Mucosa of descending colon (tissue), 3 donors: ENCODE measurements around the gene RRM2. TPM values are rescaled to one million over a fixed set of nuclear protein-coding genes. Genes with fewer than 3 reads are reported as not detected.
A peak's percentile ranks its signal among the peaks of the same experiment; 100 is the strongest.

Experiments used
- ATAC-seq: fragments of 200-7000 bp; cut with Tn5 transposase; one replicate; pipeline ENCODE4 v1.9.1; 2020; ENCODE audit warnings: mild to moderate bottlenecking, moderate library complexity
- DNase-seq, 3 donors: peaks; one replicate each; pipeline ENCODE4 v3.0.0-alpha.2; 2020
- H3K36me3 ChIP-seq: fragments of 200-600 bp; one replicate; pipeline ENCODE4 v1.8.0; 2021; ENCODE audit warnings: low read depth, mild to moderate bottlenecking
- H3K4me1 ChIP-seq: fragments of 200-600 bp; one replicate; pipeline ENCODE4 v1.8.0; 2021; ENCODE audit warnings: low read depth, mild to moderate bottlenecking
- H3K4me3 ChIP-seq: fragments of 200-600 bp; one replicate; pipeline ENCODE4 v1.8.0; 2021; ENCODE audit warnings: mild to moderate bottlenecking
- H3K9me3 ChIP-seq: fragments of 200-600 bp; one replicate; pipeline ENCODE4 v1.8.0; 2021; ENCODE audit warnings: mild to moderate bottlenecking
- intact Hi-C, 2 donors: fragments of 100-400 bp; cut with DNase I in 1 of 2; cut with micrococcal nuclease in 1 of 2; formaldehyde crosslinking; loops; one replicate each; pipeline versions ENCODE4 v1.11.0 to v1.11.1; 2022; cut with DNase I, micrococcal nuclease
- total RNA-seq, 3 donors: library from RNA; stranded (reverse); fragmentation: NEBNext Ultra II Directional in 2 of 3; extraction: Animal tissue kit (Norgen Biotek cat#: 25700) in 2 of 3; gene quantifications; one replicate each; pipeline versions ENCODE4 v1.2.1 to v1.2.4, GENCODE V29; 2021 to 2023
- TF ChIP-seq, protein P1 (sequence below): fragments of 200-600 bp; IDR thresholded peaks from one replicate; pipeline ENCODE4 v1.8.0; 2022; ENCODE audit warnings: antibody characterized with exemption, mild to moderate bottlenecking
- donor health status: DM: no; HTN: no; CAD: no; lungs with moderate emphysema.
- donor health status: DM: no; HTN: no; CAD: no.
- donor health status: DM: no; HTN: yes; CAD: no.

The RRM2 gene
- total RNA-seq, 3 donors from 2014 or later, result 8.5 to 65.3 (median 12.5) TPM

DNA sequence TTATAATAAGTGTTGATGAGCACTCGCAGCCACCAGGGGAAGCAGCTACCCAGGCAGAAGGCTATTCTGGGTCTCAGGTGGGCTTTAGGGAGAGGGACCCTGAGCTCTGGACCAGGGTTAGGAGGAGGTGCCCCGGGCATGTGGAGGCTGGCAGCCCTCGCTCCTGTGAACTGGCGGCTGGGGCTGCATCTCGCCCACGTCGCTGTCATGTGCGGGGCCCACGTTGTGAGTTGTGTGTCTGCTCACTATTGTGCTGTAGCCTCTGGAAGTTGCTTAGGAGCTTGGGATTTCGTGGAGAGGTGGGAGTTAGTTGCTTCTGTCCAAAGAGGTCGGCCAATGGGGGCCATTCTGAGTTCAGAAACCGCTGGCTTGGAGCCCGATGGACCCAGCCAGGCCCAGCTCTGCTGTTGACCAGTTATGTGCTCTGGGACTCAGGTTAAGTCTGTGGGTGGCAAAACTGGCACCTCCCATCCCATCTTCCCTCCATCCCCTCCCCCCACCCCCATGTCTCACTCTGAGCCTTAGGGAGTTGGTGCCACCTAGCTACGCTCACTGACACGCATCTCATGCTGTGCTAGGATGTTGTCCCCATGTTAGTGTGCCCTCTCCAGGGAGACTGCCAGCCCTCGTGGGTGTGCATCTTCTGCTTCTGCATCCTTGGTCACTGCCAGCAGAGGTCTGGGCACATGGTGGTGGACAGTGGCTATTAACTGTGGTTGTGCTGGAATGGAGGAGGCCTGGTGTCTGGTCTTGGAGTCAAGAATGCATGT lies 18.5 kb downstream of the RRM2 start:
- Histone ChIP-seq H3K4me1 (peaks cover 3% of the 10 kb centered on the region), H3K9me3 (no peaks in the 10 kb centered on the region), H3K36me3 (no peaks in the 10 kb centered on the region), H3K4me3 (no peak overlapping the region)
- DNase-seq, result peak in 1 of 3 donors; percentile 23
- no peak for ATAC-seq
- TF ChIP-seq, protein P1, sequence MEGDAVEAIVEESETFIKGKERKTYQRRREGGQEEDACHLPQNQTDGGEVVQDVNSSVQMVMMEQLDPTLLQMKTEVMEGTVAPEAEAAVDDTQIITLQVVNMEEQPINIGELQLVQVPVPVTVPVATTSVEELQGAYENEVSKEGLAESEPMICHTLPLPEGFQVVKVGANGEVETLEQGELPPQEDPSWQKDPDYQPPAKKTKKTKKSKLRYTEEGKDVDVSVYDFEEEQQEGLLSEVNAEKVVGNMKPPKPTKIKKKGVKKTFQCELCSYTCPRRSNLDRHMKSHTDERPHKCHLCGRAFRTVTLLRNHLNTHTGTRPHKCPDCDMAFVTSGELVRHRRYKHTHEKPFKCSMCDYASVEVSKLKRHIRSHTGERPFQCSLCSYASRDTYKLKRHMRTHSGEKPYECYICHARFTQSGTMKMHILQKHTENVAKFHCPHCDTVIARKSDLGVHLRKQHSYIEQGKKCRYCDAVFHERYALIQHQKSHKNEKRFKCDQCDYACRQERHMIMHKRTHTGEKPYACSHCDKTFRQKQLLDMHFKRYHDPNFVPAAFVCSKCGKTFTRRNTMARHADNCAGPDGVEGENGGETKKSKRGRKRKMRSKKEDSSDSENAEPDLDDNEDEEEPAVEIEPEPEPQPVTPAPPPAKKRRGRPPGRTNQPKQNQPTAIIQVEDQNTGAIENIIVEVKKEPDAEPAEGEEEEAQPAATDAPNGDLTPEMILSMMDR, result no peak
- intact Hi-C loops, result no loop called here

GRCh38 chr2:10141736-10142639 lies 19.4 kb downstream of the RRM2 start:
- TF ChIP-seq, protein P1, result no peak
- Histone ChIP-seq H3K36me3 (no peaks in the 10 kb centered on the region), H3K4me3 (no peak overlapping the region), H3K9me3 (no peaks in the 10 kb centered on the region), H3K4me1 (peaks cover 3% of the 10 kb centered on the region)
- intact Hi-C loops, result no loop called here
- DNase-seq (peak in 2 of 3 donors; percentile 53 to 60), ATAC-seq (peak; percentile 81)

- H3K4me1 ChIP-seq, result peaks cover 3% of the 10 kb centered on the region
- H3K4me3 ChIP-seq, result no peak overlapping the region
- no peaks in the 10 kb centered on the region for H3K9me3 ChIP-seq
- TF ChIP-seq, protein P1, result no peak
- DNase-seq (no peak), ATAC-seq (no peak)
- intact Hi-C loops, result no loop called here
- no peaks in the 10 kb centered on the region for H3K36me3 ChIP-seq
These were observed 20.1 kb downstream of the RRM2 start for GRCh38 chr2:10142640-10142965.

DNA sequence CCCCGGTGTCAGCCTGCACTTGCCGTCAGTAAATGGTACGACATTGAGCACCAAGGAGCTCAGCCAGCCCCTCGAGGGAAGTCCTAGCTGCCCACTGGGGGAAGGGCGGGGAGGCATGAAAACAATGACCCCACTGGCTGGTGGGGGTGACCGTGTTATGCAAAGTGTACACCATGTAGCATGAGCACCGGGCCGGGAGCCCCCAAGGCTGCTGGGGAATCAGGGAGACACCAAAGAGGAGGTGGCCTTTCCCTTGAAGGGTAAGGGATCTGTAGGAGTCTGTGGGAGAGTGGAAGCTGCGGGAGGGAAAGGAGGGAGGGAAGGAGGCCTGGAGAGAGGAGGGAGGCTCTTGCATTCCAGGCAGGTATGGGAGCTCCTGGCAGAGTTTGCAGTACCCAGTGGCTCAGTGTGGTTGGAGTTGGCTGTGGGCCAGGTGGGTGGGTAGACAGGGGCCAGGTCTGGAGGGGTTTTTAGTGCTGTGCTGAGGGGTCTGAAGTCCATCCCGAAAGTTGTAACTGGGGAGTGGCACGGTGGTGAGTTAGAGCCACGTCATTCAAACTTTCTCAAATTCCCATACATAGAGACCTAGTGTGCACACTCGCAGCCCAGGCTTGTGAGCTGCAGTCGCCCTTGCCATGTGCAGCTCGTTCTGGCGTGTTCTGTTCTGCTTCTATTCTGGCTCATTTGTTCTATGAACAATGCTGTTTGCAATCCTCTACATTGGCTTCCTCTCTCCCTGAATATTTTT lies 22.4 kb downstream of the RRM2 start:
- peak in 1 of 3 donors; percentile 20 for DNase-seq
- no peaks in the 10 kb centered on the region for H3K9me3 ChIP-seq
- no peak overlapping the region for H3K4me3 ChIP-seq
- no peak for ATAC-seq
- peaks cover 3% of the 10 kb centered on the region for H3K4me1 ChIP-seq
- no peaks in the 10 kb centered on the region for H3K36me3 ChIP-seq
- intact Hi-C loops, result no loop called here
- TF ChIP-seq, protein P1, result no peak

GRCh38 chr2:10145519-10146357 lies 23.2 kb downstream of the RRM2 start:
- DNase-seq (peak in 1 of 3 donors; percentile 20), ATAC-seq (no peak)
- Histone ChIP-seq H3K36me3 (no peaks in the 10 kb centered on the region), H3K4me1 (peaks cover 3% of the 10 kb centered on the region), H3K4me3 (no peak overlapping the region), H3K9me3 (no peaks in the 10 kb centered on the region)
- intact Hi-C loops, result no loop called here
- TF ChIP-seq, protein P1, result no peak
